GM12872 (cell line): ENCODE measurements around the gene ALOX15B.

Experiments
- TF ChIP-seq, protein P1 (sequence below): IDR thresholded peaks from 3 replicates; pipeline ENCODE4 v1.5.1; 2011; ENCODE audit warnings: low read depth, mild to moderate bottlenecking, low read length, moderate library complexity; ENCODE audit not compliant: insufficient read depth

ALOX15B gene

DNA sequence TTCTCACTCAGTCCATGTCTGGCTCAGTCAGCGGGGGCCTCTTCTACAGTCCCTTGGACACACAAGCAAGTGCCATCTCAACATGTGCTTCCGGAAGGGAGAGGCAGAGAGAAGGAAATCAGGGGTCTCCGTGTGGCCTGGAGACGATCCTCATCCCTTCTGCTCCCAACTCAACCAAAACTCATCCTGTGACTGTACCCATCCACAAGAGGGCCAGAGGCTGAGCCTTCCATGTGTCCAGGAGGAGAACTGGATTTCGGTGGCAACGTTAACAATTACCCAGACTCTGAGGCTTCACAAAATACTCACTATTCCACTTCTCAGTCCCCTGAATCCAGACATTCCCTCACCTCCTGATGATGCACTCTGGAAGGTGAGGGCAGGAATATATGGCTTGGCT lies 56.5 kb downstream of the ALOX15B start:
- TF ChIP-seq, protein P1, sequence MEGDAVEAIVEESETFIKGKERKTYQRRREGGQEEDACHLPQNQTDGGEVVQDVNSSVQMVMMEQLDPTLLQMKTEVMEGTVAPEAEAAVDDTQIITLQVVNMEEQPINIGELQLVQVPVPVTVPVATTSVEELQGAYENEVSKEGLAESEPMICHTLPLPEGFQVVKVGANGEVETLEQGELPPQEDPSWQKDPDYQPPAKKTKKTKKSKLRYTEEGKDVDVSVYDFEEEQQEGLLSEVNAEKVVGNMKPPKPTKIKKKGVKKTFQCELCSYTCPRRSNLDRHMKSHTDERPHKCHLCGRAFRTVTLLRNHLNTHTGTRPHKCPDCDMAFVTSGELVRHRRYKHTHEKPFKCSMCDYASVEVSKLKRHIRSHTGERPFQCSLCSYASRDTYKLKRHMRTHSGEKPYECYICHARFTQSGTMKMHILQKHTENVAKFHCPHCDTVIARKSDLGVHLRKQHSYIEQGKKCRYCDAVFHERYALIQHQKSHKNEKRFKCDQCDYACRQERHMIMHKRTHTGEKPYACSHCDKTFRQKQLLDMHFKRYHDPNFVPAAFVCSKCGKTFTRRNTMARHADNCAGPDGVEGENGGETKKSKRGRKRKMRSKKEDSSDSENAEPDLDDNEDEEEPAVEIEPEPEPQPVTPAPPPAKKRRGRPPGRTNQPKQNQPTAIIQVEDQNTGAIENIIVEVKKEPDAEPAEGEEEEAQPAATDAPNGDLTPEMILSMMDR: no peak

DNA sequence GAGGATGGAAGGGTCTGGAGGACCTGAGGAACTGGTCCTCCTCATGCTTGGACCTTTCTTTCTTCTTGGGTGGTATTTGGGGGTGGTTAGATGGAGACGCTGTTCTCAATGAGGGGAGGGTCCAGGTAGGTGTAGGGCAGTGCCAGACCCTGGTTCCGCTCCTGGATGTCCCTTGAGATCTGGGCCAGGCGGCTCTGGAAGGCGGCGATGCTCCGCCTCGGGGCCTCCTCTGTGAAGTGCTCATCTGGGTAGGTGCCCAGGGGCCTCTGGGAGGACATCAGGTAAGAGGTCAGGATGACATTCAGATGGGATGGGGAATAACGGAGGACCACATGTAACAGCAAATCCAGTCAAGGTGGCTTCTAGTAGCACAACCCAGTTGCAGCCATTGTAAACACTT lies 57.7 kb downstream of the ALOX15B start:
- TF ChIP-seq, protein P1: no peak
